ENCODE results near the gene TEX2. TPM values are rescaled to one million over a fixed set of nuclear protein-coding genes. Genes with fewer than 3 reads are reported as not detected.
A peak's percentile ranks its signal among the peaks of the same experiment; 100 is the strongest.

Gene TEX2
- total and polyA plus RNA-seq, 2 donors (not counting 3 experiments of a cell fraction or from before 2014, with no cell fraction given): 13.3 to 25.8 TPM

GRCh38 chr17:64117981-64118979, 144.8 kb downstream of the TEX2 start:
- Histone ChIP-seq H3K9me1 (replicated peaks; ENCODE audit: control insufficient read depth, extremely low read depth, insufficient read depth, low read length) (no peaks in the 10 kb centered on the region), H3K27ac (ENCODE audit: insufficient read depth, low read depth, low read length) (no peak overlapping the region), H3K9ac (replicated peaks; ENCODE audit: extremely low read depth, insufficient read depth, low read length) (no peak overlapping the region), H3K4me1 (ENCODE audit: control insufficient read depth, extremely low read depth, insufficient read depth, low read length) (no peaks in the 10 kb centered on the region), H4K20me1 (replicated peaks; ENCODE audit: control insufficient read depth, extremely low read depth, insufficient read depth, low read length) (no peaks in the 10 kb centered on the region), H3K9me3 (replicated peaks; ENCODE audit: control insufficient read depth, insufficient read depth, low read length) (no peaks in the 10 kb centered on the region), H2AFZ (ENCODE audit: low read depth, low read length) (no peak overlapping the region), H3K79me2 (ENCODE audit: control insufficient read depth, insufficient read depth, low read length) (peaks cover 3% of the 10 kb centered on the region), H3K4me2 (ENCODE audit: insufficient read depth, low read length) (no peak overlapping the region), H3K27me3 (ENCODE audit: control insufficient read depth in 2 of 2, insufficient read depth in 2 of 2, low read length in 2 of 2) (no peaks in the 10 kb centered on the region), H3K4me3 (replicated peaks in 1 of 3; ENCODE audit: insufficient read depth in 1 of 3, low read depth in 1 of 3, low read length in 3 of 3) (no peak overlapping the region), H3K36me3 (ENCODE audit: control insufficient read depth in 2 of 2, extremely low read depth in 1 of 2, insufficient read depth in 2 of 2, low read length in 2 of 2) (no peaks in the 10 kb centered on the region)
- FAIRE-seq (no peak), DNase-seq (ENCODE audit: low read depth, low spot score) (peak; percentile 22)
- CTCF ChIA-PET: interaction anchor here (0.7 to 1.5 kb wide), 6 partner anchors 11 to 89 kb away, joined by 3 to 7 read pairs (median 4); no protein-coding TSS in a partner anchor
- no TSS peak for BruUV-seq (replicated peaks)
- no peak for TF ChIP-seq FOS (IDR thresholded peaks at IDR 0.05; ENCODE audit: borderline replicate concordance, insufficient read depth, low read length)
- TF ChIP-seq MYC (IDR thresholded peaks at IDR 0.05; ENCODE audit: low read depth, low read length): no peak
- no peak for TF ChIP-seq CTCF (IDR thresholded peaks at IDR 0.05; ENCODE audit: extremely low read depth in 1 of 2, insufficient read depth in 1 of 2, low read depth in 1 of 2, low read length in 2 of 2)
- dilution Hi-C loops (cut with MboI; ENCODE audit: extremely low pct_ligation_motif_present, low sequenced_read_pairs) (no loop called here), intact Hi-C loops (cut with micrococcal nuclease) (no loop called here)
- POLR2A ChIA-PET: no interaction called here

All from endothelial cell of umbilical vein (primary cell).